GM12874 (cell line): Measurements from ENCODE around the gene MEOX2.

Experiments
- CTCF ChIP-seq: IDR thresholded peaks from 2 replicates; pipeline ENCODE4 v1.5.1; 2011; ENCODE audit warnings: low read depth, mild to moderate bottlenecking, control low read depth, low read length, moderate library complexity; ENCODE audit not compliant: insufficient read depth

Gene MEOX2

GRCh38 chr7:15667991-15668390 is 18.5 kb downstream of the MEOX2 start:
- TF ChIP-seq CTCF = no peak

- TF ChIP-seq CTCF = no peak
Measured at GRCh38 chr7:15662451-15662850, 24.0 kb downstream of the MEOX2 start.

- no peak for TF ChIP-seq CTCF
Measured at GRCh38 chr7:15658247-15658646, 28.2 kb downstream of the MEOX2 start.

- no peak for TF ChIP-seq CTCF
Measured at GRCh38 chr7:15652776-15653290, 33.6 kb downstream of the MEOX2 start.

- TF ChIP-seq CTCF = no peak
Measured at GRCh38 chr7:15651693-15652092, 34.8 kb downstream of the MEOX2 start.

- no peak for TF ChIP-seq CTCF
Measured at GRCh38 chr7:15650787-15651186, 35.7 kb downstream of the MEOX2 start.

GRCh38 chr7:15648461-15648961 is 38.0 kb downstream of the MEOX2 start:
- no peak for TF ChIP-seq CTCF
